ENCODE results near the gene PECR.

Gene PECR

DNA sequence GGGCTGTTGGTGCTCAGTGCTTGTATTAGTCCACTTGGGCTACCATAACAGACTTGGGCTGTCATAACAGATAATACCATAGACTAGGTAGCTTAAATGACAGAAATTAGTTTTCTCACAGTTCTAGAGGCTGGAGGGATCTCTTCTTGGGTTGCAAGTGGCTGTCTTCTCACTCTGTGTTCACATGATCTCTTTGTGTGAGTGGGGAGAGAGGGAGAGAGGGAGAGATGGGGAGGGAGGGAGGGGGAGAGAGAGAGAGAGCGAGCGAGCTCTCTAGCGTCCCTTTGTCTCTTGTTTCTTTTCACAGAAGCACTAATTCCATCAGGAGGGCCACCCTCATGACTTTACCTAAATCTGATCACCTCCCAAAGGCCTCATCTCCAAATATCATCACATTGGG lies 23.1 kb upstream of the PECR start:
- no peak for DNase-seq (ENCODE audit: low spot score)

DNA sequence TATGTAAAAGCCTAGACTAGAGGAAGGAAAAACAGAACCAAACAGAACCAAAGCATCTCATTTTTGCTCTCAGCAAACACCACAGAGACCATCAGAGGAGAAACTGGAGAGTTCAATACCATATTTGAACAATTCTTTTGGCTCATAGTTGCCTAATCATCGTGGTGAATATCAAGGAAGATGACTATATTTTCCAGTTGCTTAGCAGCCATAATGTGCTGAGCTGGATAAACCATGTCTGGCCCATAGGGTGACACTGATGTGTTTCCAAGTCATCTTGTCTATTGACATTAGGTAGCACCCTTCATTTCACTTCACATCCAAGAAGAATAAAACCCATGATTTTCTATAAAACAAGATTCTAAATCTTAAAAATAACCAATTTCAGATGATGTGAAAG lies 21.6 kb upstream of the PECR start:
- no CpG with 5 or more reads among the region's 1 CpG for WGBS, 2 donors (ENCODE audit: extremely low coverage in 2 of 2, insufficient read length in 2 of 2, insufficient replicate concordance in 1 of 2)

More for the DNA sequence above, 23.1 kb upstream of the PECR start:
- H3K27ac ChIP-seq (replicated peaks; ENCODE audit: low read length): peak overlapping the region; percentile 71
- H2BK120ac ChIP-seq (ENCODE audit: low read depth, low read length): no peak overlapping the region
- H2AK5ac ChIP-seq (ENCODE audit: low read depth, low read length): no peak overlapping the region
- no peak overlapping the region for H3K4ac ChIP-seq (ENCODE audit: low read length)
- H3K4me1 ChIP-seq (ENCODE audit: control insufficient read depth in 2 of 2, insufficient read depth in 1 of 2, low read depth in 1 of 2, low read length in 2 of 2): peaks cover 10 to 17% of the 10 kb centered on the region in 2 donors
- no peak overlapping the region for H3K14ac ChIP-seq (ENCODE audit: low read length)
- H3K9ac ChIP-seq (ENCODE audit: low read depth, low read length, poor library complexity): no peak overlapping the region
- H3K9me3 ChIP-seq (replicated peaks in 1 of 2; ENCODE audit: control insufficient read depth in 2 of 2, insufficient read depth in 1 of 2, low read depth in 1 of 2, low read length in 2 of 2): no peaks in the 10 kb centered on the region
- H3K27me3 ChIP-seq (ENCODE audit: control insufficient read depth in 3 of 3, insufficient read depth in 3 of 3, low read depth in 1 of 3, low read length in 3 of 3): no peaks in the 10 kb centered on the region
- H4K91ac ChIP-seq (ENCODE audit: low read depth, low read length, poor library complexity): no peak overlapping the region
- no peak overlapping the region for H2BK15ac ChIP-seq (ENCODE audit: low read length)
- no peak overlapping the region for H2BK5ac ChIP-seq (ENCODE audit: low read length)
- no peak overlapping the region for H3K23ac ChIP-seq (ENCODE audit: low read depth, low read length, poor library complexity)
- peak overlapping the region; percentile 30 for H2AFZ ChIP-seq (ENCODE audit: low read length)
- H4K8ac ChIP-seq (ENCODE audit: low read depth, low read length): no peak overlapping the region
- no peak overlapping the region for H3K4me2 ChIP-seq (ENCODE audit: insufficient read depth, low read length, poor library complexity, severe bottlenecking)
- no CpG with 5 or more reads among the region's 3 CpGs for WGBS, 2 donors (ENCODE audit: extremely low coverage in 2 of 2, insufficient read length in 2 of 2, insufficient replicate concordance in 1 of 2)
- no peak overlapping the region for H3K18ac ChIP-seq (ENCODE audit: low read length)
- H3K4me3 ChIP-seq (ENCODE audit: low read length in 2 of 2): no peak overlapping the region
- no peak overlapping the region for H2BK12ac ChIP-seq (ENCODE audit: low read length)
- peaks cover 18 to 27% of the 10 kb centered on the region in 2 donors for H3K36me3 ChIP-seq (replicated peaks in 1 of 2; ENCODE audit: control insufficient read depth in 2 of 2, insufficient read depth in 2 of 2, low read length in 2 of 2)
- H3K79me1 ChIP-seq (ENCODE audit: low read depth, low read length): no peaks in the 10 kb centered on the region

DNA sequence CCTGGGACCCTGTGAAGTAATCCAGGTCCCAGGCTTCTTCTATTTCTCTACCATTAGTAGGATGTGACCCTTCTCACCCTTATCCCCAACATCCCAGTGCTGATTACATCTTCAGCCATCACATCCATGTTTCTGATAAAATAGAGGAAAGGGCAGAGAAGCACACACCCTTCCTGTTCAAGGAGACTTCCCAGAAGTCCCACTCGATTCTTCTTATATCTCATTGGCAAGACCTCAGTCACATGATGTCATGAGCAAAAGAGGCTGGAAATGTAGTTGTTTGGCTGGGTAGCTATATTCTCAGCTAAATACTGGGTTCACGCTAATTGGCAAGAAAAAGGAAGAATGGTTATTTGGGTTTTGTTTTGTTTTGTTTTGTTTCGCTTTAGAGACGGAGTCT lies 19.5 kb upstream of the PECR start:
- Histone ChIP-seq H2BK120ac (ENCODE audit: low read depth, low read length) (no peak overlapping the region), H2BK12ac (ENCODE audit: low read length) (no peak overlapping the region), H3K36me3 (replicated peaks in 1 of 2; ENCODE audit: control insufficient read depth in 2 of 2, insufficient read depth in 2 of 2, low read length in 2 of 2) (peaks cover 39 to 63% of the 10 kb centered on the region in 2 donors)

More for the DNA sequence above, 21.6 kb upstream of the PECR start:
- Histone ChIP-seq H3K14ac (ENCODE audit: low read length) (no peak overlapping the region), H3K4ac (ENCODE audit: low read length) (no peak overlapping the region), H2AK5ac (ENCODE audit: low read depth, low read length) (no peak overlapping the region), H2BK5ac (ENCODE audit: low read length) (no peak overlapping the region), H2BK120ac (ENCODE audit: low read depth, low read length) (no peak overlapping the region), H3K9me3 (replicated peaks in 1 of 2; ENCODE audit: control insufficient read depth in 2 of 2, insufficient read depth in 1 of 2, low read depth in 1 of 2, low read length in 2 of 2) (peaks cover 0 to 6% of the 10 kb centered on the region in 2 donors), H3K27me3 (ENCODE audit: control insufficient read depth in 3 of 3, insufficient read depth in 3 of 3, low read depth in 1 of 3, low read length in 3 of 3) (peaks cover 0 to 5% (median 0%) of the 10 kb centered on the region in 3 experiments), H3K18ac (ENCODE audit: low read length) (no peak overlapping the region), H3K23ac (ENCODE audit: low read depth, low read length, poor library complexity) (no peak overlapping the region), H2AFZ (ENCODE audit: low read length) (no peak overlapping the region), H4K91ac (ENCODE audit: low read depth, low read length, poor library complexity) (no peak overlapping the region), H3K79me1 (ENCODE audit: low read depth, low read length) (peaks cover 6% of the 10 kb centered on the region), H3K9ac (ENCODE audit: low read depth, low read length, poor library complexity) (no peak overlapping the region), H3K27ac (replicated peaks; ENCODE audit: low read length) (no peak overlapping the region), H3K4me2 (ENCODE audit: insufficient read depth, low read length, poor library complexity, severe bottlenecking) (no peak overlapping the region), H4K8ac (ENCODE audit: low read depth, low read length) (no peak overlapping the region), H2BK15ac (ENCODE audit: low read length) (no peak overlapping the region), H3K4me3 (ENCODE audit: low read length in 2 of 2) (no peak overlapping the region), H3K36me3 (replicated peaks in 1 of 2; ENCODE audit: control insufficient read depth in 2 of 2, insufficient read depth in 2 of 2, low read length in 2 of 2) (peaks cover 33 to 42% of the 10 kb centered on the region in 2 donors), H3K4me1 (ENCODE audit: control insufficient read depth in 2 of 2, insufficient read depth in 1 of 2, low read depth in 1 of 2, low read length in 2 of 2) (peaks cover 7 to 13% of the 10 kb centered on the region in 2 donors), H2BK12ac (ENCODE audit: low read length) (no peak overlapping the region)
- DNase-seq (ENCODE audit: low spot score): no peak

DNA sequence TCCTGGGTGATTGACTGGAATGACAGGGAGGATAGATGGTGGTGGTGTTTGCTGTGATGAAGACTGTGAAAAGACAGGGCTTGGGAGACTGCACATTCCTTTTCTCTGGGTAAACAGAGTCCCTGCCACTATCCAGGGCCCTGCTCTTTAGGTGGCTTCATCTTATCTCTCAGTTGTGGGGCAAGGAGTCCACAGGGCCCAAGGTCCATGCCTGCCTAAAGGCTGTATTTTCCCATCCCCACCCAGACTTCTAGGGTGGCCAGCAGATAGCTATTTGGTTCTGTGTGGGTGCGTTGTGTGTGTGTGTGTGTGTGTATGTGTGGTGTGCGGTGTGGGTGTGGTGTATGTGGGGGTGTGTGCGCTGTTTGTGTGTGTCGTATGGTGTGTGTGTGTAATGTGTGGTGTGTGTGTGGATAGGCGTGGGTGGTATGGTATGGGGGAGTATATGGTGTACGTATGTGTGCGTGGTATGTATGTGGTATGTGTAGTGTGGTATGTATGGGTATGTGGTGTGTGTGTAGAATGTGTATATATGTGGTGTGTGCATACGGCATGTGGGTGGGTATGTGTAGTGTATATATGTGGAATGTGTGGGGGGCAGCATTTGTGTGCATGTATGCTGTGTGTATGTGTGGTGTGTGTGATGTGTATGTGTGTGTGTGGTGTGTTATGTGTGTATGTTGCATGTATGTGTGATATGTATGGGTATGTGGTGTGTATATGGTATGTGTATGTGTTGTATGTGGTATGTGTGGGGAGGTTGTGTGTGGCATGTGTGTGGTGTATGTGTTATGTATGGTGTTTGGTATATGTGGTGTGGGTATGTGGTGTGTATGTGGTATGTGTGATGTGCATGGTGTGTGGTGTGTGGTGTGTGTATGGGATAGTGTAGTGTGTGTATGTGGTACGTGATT lies 17.1 kb upstream of the PECR start:
- peaks cover 0 to 5% (median 0%) of the 10 kb centered on the region in 3 experiments for H3K27me3 ChIP-seq (ENCODE audit: control insufficient read depth in 3 of 3, insufficient read depth in 3 of 3, low read depth in 1 of 3, low read length in 3 of 3)
- no peak overlapping the region for H2BK120ac ChIP-seq (ENCODE audit: low read depth, low read length)
- peaks cover 0 to 6% of the 10 kb centered on the region in 2 donors for H3K9me3 ChIP-seq (replicated peaks in 1 of 2; ENCODE audit: control insufficient read depth in 2 of 2, insufficient read depth in 1 of 2, low read depth in 1 of 2, low read length in 2 of 2)
- peaks cover 8% of the 10 kb centered on the region for H3K79me1 ChIP-seq (ENCODE audit: low read depth, low read length)
- H3K4ac ChIP-seq (ENCODE audit: low read length): no peak overlapping the region
- no peak overlapping the region for H3K9ac ChIP-seq (ENCODE audit: low read depth, low read length, poor library complexity)
- H3K4me3 ChIP-seq (ENCODE audit: low read length in 2 of 2): peak overlapping the region in 1 of 2 donors; percentile 74
- no peak overlapping the region for H4K8ac ChIP-seq (ENCODE audit: low read depth, low read length)
- H3K36me3 ChIP-seq (replicated peaks in 1 of 2; ENCODE audit: control insufficient read depth in 2 of 2, insufficient read depth in 2 of 2, low read length in 2 of 2): peaks cover 46 to 69% of the 10 kb centered on the region in 2 donors
- H3K27ac ChIP-seq (replicated peaks; ENCODE audit: low read length): no peak overlapping the region
- no peak overlapping the region for H2BK15ac ChIP-seq (ENCODE audit: low read length)
- no peak overlapping the region for H2AFZ ChIP-seq (ENCODE audit: low read length)
- H2BK12ac ChIP-seq (ENCODE audit: low read length): peak overlapping the region; percentile 26
- H4K91ac ChIP-seq (ENCODE audit: low read depth, low read length, poor library complexity): peak overlapping the region; percentile 6
- 100% methylated on average over 6 to 8 of the region's 9 CpGs for WGBS, 2 donors (ENCODE audit: extremely low coverage in 2 of 2, insufficient read length in 2 of 2, insufficient replicate concordance in 1 of 2)
- DNase-seq (ENCODE audit: low spot score): no peak
- no peak overlapping the region for H3K4me2 ChIP-seq (ENCODE audit: insufficient read depth, low read length, poor library complexity, severe bottlenecking)
- H3K18ac ChIP-seq (ENCODE audit: low read length): no peak overlapping the region
- H2AK5ac ChIP-seq (ENCODE audit: low read depth, low read length): no peak overlapping the region
- no peaks in the 10 kb centered on the region for H3K4me1 ChIP-seq (ENCODE audit: control insufficient read depth in 2 of 2, insufficient read depth in 1 of 2, low read depth in 1 of 2, low read length in 2 of 2)
- peak overlapping the region; percentile 38 for H3K23ac ChIP-seq (ENCODE audit: low read depth, low read length, poor library complexity)
- H3K14ac ChIP-seq (ENCODE audit: low read length): no peak overlapping the region
- no peak overlapping the region for H2BK5ac ChIP-seq (ENCODE audit: low read length)

More for the DNA sequence above, 19.5 kb upstream of the PECR start:
- H2BK5ac ChIP-seq (ENCODE audit: low read length): no peak overlapping the region
- no peak for DNase-seq (ENCODE audit: low spot score)
- WGBS, 2 donors (ENCODE audit: extremely low coverage in 2 of 2, insufficient read length in 2 of 2, insufficient replicate concordance in 1 of 2): no CpG with 5 or more reads among the region's 4 CpGs
- no peak overlapping the region for H2AK5ac ChIP-seq (ENCODE audit: low read depth, low read length)
- no peak overlapping the region for H3K27ac ChIP-seq (replicated peaks; ENCODE audit: low read length)
- no peak overlapping the region for H3K14ac ChIP-seq (ENCODE audit: low read length)
- peaks cover 0 to 5% (median 0%) of the 10 kb centered on the region in 3 experiments for H3K27me3 ChIP-seq (ENCODE audit: control insufficient read depth in 3 of 3, insufficient read depth in 3 of 3, low read depth in 1 of 3, low read length in 3 of 3)
- H3K9me3 ChIP-seq (replicated peaks in 1 of 2; ENCODE audit: control insufficient read depth in 2 of 2, insufficient read depth in 1 of 2, low read depth in 1 of 2, low read length in 2 of 2): peaks cover 0 to 6% of the 10 kb centered on the region in 2 donors
- H3K4me3 ChIP-seq (ENCODE audit: low read length in 2 of 2): no peak overlapping the region
- no peak overlapping the region for H3K9ac ChIP-seq (ENCODE audit: low read depth, low read length, poor library complexity)
- H2BK15ac ChIP-seq (ENCODE audit: low read length): no peak overlapping the region
- H3K4ac ChIP-seq (ENCODE audit: low read length): no peak overlapping the region
- no peak overlapping the region for H3K4me2 ChIP-seq (ENCODE audit: insufficient read depth, low read length, poor library complexity, severe bottlenecking)
- H3K18ac ChIP-seq (ENCODE audit: low read length): no peak overlapping the region
- H4K91ac ChIP-seq (ENCODE audit: low read depth, low read length, poor library complexity): no peak overlapping the region
- no peak overlapping the region for H3K23ac ChIP-seq (ENCODE audit: low read depth, low read length, poor library complexity)
- no peak overlapping the region for H2AFZ ChIP-seq (ENCODE audit: low read length)
- peaks cover 4 to 10% of the 10 kb centered on the region in 2 donors for H3K4me1 ChIP-seq (ENCODE audit: control insufficient read depth in 2 of 2, insufficient read depth in 1 of 2, low read depth in 1 of 2, low read length in 2 of 2)
- H4K8ac ChIP-seq (ENCODE audit: low read depth, low read length): no peak overlapping the region
- peaks cover 8% of the 10 kb centered on the region for H3K79me1 ChIP-seq (ENCODE audit: low read depth, low read length)

Measured in neuronal stem cell (in vitro differentiated cells).